GM21528 (cell line): ENCODE data around the gene IL20RA.

ENCODE experiments used
- ATAC-seq: cut with Tn5 transposase; IDR thresholded peaks from one replicate; pipeline ENCODE4 v1.9.1; 2021; ENCODE audit warnings: mild to moderate bottlenecking, moderate library complexity; ENCODE audit not compliant: unreplicated experiment, low FRiP score

IL20RA gene

GRCh38 chr6:136950436-136951126, 94.2 kb downstream of the IL20RA start:
- ATAC-seq: no peak
